Calu3 (cell line): Measurements from ENCODE around the gene LRRC27. TPM values are rescaled to one million over a fixed set of nuclear protein-coding genes. Genes with fewer than 3 reads are reported as not detected.

ENCODE experiments used
- BruUV-seq: library from RNA; stranded (reverse); fragments of 400-500 nt; replicated peaks from 2 replicates; lab custom pipeline; 2021; lab: Mats Ljungman, UMichigan
- CTCF ChIA-PET: fragments of 300-600 bp; sonication (Branson Sonifier 250); formaldehyde crosslinking; loops from one replicate; lab custom pipeline; 2022; ENCODE audit warnings: antibody characterized with exemption; lab: Charles Lee
- DNase-seq: peaks from one replicate; pipeline ENCODE4 v3.0.0; 2022
- H3K27ac Mint-ChIP-seq: one replicate; pipeline ENCODE4 v1.8.0; 2022; ENCODE audit warnings: mixed read lengths; ENCODE audit not compliant: unreplicated experiment
- H3K27me3 Mint-ChIP-seq: one replicate; pipeline ENCODE4 v1.8.0; 2022; ENCODE audit warnings: mixed read lengths; ENCODE audit not compliant: unreplicated experiment
- H3K36me3 Mint-ChIP-seq: one replicate; pipeline ENCODE4 v1.8.0; 2022; ENCODE audit warnings: mild to moderate bottlenecking, moderate library complexity, mixed read lengths; ENCODE audit not compliant: insufficient read depth, unreplicated experiment
- H3K4me1 Mint-ChIP-seq: one replicate; pipeline ENCODE4 v1.8.0; 2022; ENCODE audit warnings: mild to moderate bottlenecking, low read depth, mixed read lengths; ENCODE audit not compliant: unreplicated experiment
- H3K4me3 Mint-ChIP-seq: one replicate; pipeline ENCODE4 v1.8.0; 2022; ENCODE audit warnings: mild to moderate bottlenecking, low read depth, moderate library complexity, mixed read lengths; ENCODE audit not compliant: unreplicated experiment
- H3K9me3 Mint-ChIP-seq: one replicate; pipeline ENCODE4 v1.8.0; 2022; ENCODE audit warnings: low read depth, mixed read lengths; ENCODE audit not compliant: unreplicated experiment
- CTCF ChIP-seq: fragments of 200-600 bp; IDR thresholded peaks from one replicate; pipeline ENCODE4 v1.8.0; 2022; ENCODE audit warnings: antibody characterized with exemption; ENCODE audit not compliant: unreplicated experiment
- intact Hi-C: fragments of 100-400 bp; cut with micrococcal nuclease; formaldehyde crosslinking; loops from one replicate; pipeline ENCODE4 v1.10.0; 2022; ENCODE audit not compliant: unreplicated experiment
- total RNA-seq: library from RNA; stranded (reverse); gene quantifications from 2 replicates; pipeline ENCODE4 v1.2.3, GENCODE V29; 2022

Gene LRRC27
- total RNA-seq, 1 experiment from 2014 or later: 4.6 TPM

- H3K4me1 Mint-ChIP-seq: no peaks in the 10 kb centered on the region
- H3K27me3 Mint-ChIP-seq: no peaks in the 10 kb centered on the region
- no peak for TF ChIP-seq CTCF
- CTCF ChIA-PET: no interaction called here
- no TSS peak for BruUV-seq
- H3K9me3 Mint-ChIP-seq: no peaks in the 10 kb centered on the region
- no peak overlapping the region for H3K4me3 Mint-ChIP-seq
- H3K36me3 Mint-ChIP-seq: peaks cover 10% of the 10 kb centered on the region
- no peak overlapping the region for H3K27ac Mint-ChIP-seq
- DNase-seq: no peak
- intact Hi-C loops: no loop called here
Measured at GRCh38 chr10:132347211-132347930, 15.4 kb downstream of the LRRC27 start.

GRCh38 chr10:132347931-132348267 is 15.9 kb downstream of the LRRC27 start:
- no peak overlapping the region for H3K4me3 Mint-ChIP-seq
- no peak for TF ChIP-seq CTCF
- intact Hi-C loops: no loop called here
- DNase-seq: no peak
- H3K27ac Mint-ChIP-seq: no peak overlapping the region
- no peaks in the 10 kb centered on the region for H3K9me3 Mint-ChIP-seq
- CTCF ChIA-PET: interaction anchor here (0.5 kb wide), 1 partner anchor 18 kb away, joined by 5 read pairs; no protein-coding TSS in a partner anchor
- H3K4me1 Mint-ChIP-seq: no peaks in the 10 kb centered on the region
- H3K36me3 Mint-ChIP-seq: peaks cover 10% of the 10 kb centered on the region
- H3K27me3 Mint-ChIP-seq: no peaks in the 10 kb centered on the region
- BruUV-seq: no TSS peak

GRCh38 chr10:132349766-132350165 is 17.8 kb downstream of the LRRC27 start:
- no peak for DNase-seq
- intact Hi-C loops: no loop called here
- Mint-ChIP-seq H3K4me1 (no peaks in the 10 kb centered on the region), H3K36me3 (peaks cover 15% of the 10 kb centered on the region), H3K4me3 (no peak overlapping the region), H3K9me3 (no peaks in the 10 kb centered on the region), H3K27me3 (no peaks in the 10 kb centered on the region), H3K27ac (no peak overlapping the region)
- TF ChIP-seq CTCF: no peak
- CTCF ChIA-PET: no interaction called here
- no TSS peak for BruUV-seq

- DNase-seq: no peak
- peaks cover 14% of the 10 kb centered on the region for H3K36me3 Mint-ChIP-seq
- CTCF ChIA-PET: no interaction called here
- H3K4me3 Mint-ChIP-seq: no peak overlapping the region
- H3K27ac Mint-ChIP-seq: no peak overlapping the region
- H3K4me1 Mint-ChIP-seq: no peaks in the 10 kb centered on the region
- no peaks in the 10 kb centered on the region for H3K9me3 Mint-ChIP-seq
- intact Hi-C loops: no loop called here
- H3K27me3 Mint-ChIP-seq: no peaks in the 10 kb centered on the region
- no TSS peak for BruUV-seq
- TF ChIP-seq CTCF: no peak
Measured at GRCh38 chr10:132350391-132350790, 18.4 kb downstream of the LRRC27 start.
